Pancreas (tissue), 10 donors: ENCODE results near the gene MIS18BP1. TPM values are rescaled to one million over a fixed set of nuclear protein-coding genes. Genes with fewer than 3 reads are reported as not detected.
A peak's percentile ranks its signal among the peaks of the same experiment; 100 is the strongest.

Experiments
- ATAC-seq, 4 donors: fragments of 200-7000 bp; cut with Tn5 transposase; one replicate each; pipeline versions ENCODE4 v1.8.0 to v1.9.1; 2020; ENCODE audit warnings: mild to moderate bottlenecking in 4 of 4, moderate library complexity in 4 of 4
- DNase-seq, 6 donors: peaks; one replicate each; pipeline ENCODE4 v3.0.0-alpha.2; 2020
- FAIRE-seq: peaks from 2 replicates; lab custom pipeline; 2012; peaks lifted over from hg19 to GRCh38; lab: Jason Lieb, UNC
- H3K27ac ChIP-seq, 4 donors: fragments of 200-600 bp; sonication (generic); 1 replicate in 3 of 4; 2 replicates in 1 of 4; pipeline versions ENCODE4 v1.5.0 to v1.8.0; 2020
- H3K27me3 ChIP-seq, 4 donors: fragments of 200-600 bp; one replicate each; pipeline ENCODE4 v1.8.0; 2021
- H3K36me3 ChIP-seq, 3 donors: fragments of 200-600 bp; sonication (generic) in 1 of 3; one replicate each; pipeline versions ENCODE4 v1.5.0 to v1.8.0; 2020 to 2021
- H3K4me1 ChIP-seq, 3 donors: fragments of 200-600 bp; one replicate each; pipeline ENCODE4 v1.8.0; 2021
- H3K4me3 ChIP-seq, 4 donors: fragments of 200-600 bp; sonication (generic) in 2 of 4; one replicate each; pipeline versions ENCODE4 v1.5.0 to v1.8.0; 2020 to 2021
- H3K9me3 ChIP-seq, 4 donors: fragments of 200-600 bp; one replicate each; pipeline ENCODE4 v1.8.0; 2021
- WGBS, 2 donors: extraction: QIAGEN DNeasy Blood & Tissue Kit; methylation state at CpG; one replicate each; pipeline ENCODE4 v1.1.7; 2013; 5-methylcytosine and 5-hydroxymethylcytosine counted together
- intact Hi-C, 3 donors: fragments of 100-400 bp; cut with DNase I; formaldehyde crosslinking; loops; one replicate each; pipeline versions ENCODE4 v1.11.1 to v1.14.2; 2022
- polyA plus RNA-seq, 2 donors: library from polyadenylated mRNA; stranded (reverse); fragments of 200-250 nt; gene quantifications; one replicate each; pipeline ENCODE4 v1.2.3, GENCODE V29; 2013
- total RNA-seq, 6 donors: library from RNA; stranded (reverse); fragmentation: NEBNext Ultra II Directional in 4 of 6; extraction: Animal tissue kit (Norgen Biotek cat#: 25700) in 4 of 6; gene quantifications; one replicate each; pipeline versions ENCODE4 v1.2.1 to v1.2.4, GENCODE V29; 2021 to 2023
- TF ChIP-seq, protein P1 (sequence below), 4 donors: fragments of 200-600 bp; sonication (generic) in 3 of 4; IDR thresholded peaks; one replicate each; pipeline versions ENCODE4 v1.5.0 to v1.8.0; 2021; ENCODE audit warnings: antibody characterized with exemption in 4 of 4
- donor health status: healthy with polysubstance abuse.
- donor health status: DM: no; HTN: no; CAD: no; lungs with moderate emphysema.
- donor health status: DM: no; HTN: no; CAD: no.
- donor health status: control.
- donor health status: control.
- donor health status: Bipolar disorder and iron deficiency.
- donor health status: DM: yes; HTN: yes; CAD: no.
- donor health status: DM: no; HTN: no; CAD: no.
- donor health status: DM: no; HTN: no; CAD: no.
- donor health status: DM: yes; HTN: yes; CAD: no.

The MIS18BP1 gene
- total and polyA plus RNA-seq, 8 donors: 3.8 to 13.6 (median 7.2) TPM

DNA sequence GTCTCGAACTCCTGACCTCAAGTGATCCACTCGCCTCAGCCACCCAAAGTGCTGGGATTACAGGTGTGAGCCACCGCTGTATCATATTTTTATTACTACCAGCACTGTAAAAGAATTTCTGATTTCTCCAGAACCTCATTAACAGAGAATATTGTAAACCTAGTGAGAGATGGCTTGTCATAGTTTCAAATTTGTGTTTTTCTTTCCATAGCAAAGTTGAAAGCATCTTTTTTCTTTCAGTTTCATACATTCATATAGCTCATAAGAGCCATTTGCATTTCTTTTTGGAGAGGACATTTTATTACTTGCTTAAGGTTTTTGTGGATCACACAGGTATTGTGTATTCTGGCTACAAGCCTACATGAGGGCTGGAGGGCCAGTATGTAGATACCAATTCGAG, 58.0 kb downstream of the MIS18BP1 start:
- no peaks in the 10 kb centered on the region for H3K27me3 ChIP-seq
- no peak for ATAC-seq
- H3K27ac ChIP-seq: no peak overlapping the region
- H3K4me1 ChIP-seq: no peaks in the 10 kb centered on the region
- no peak for FAIRE-seq
- 83 to 86% methylated on average over 4 of the region's 4 CpGs for WGBS, 2 donors
- DNase-seq: no peak
- TF ChIP-seq, protein P1, sequence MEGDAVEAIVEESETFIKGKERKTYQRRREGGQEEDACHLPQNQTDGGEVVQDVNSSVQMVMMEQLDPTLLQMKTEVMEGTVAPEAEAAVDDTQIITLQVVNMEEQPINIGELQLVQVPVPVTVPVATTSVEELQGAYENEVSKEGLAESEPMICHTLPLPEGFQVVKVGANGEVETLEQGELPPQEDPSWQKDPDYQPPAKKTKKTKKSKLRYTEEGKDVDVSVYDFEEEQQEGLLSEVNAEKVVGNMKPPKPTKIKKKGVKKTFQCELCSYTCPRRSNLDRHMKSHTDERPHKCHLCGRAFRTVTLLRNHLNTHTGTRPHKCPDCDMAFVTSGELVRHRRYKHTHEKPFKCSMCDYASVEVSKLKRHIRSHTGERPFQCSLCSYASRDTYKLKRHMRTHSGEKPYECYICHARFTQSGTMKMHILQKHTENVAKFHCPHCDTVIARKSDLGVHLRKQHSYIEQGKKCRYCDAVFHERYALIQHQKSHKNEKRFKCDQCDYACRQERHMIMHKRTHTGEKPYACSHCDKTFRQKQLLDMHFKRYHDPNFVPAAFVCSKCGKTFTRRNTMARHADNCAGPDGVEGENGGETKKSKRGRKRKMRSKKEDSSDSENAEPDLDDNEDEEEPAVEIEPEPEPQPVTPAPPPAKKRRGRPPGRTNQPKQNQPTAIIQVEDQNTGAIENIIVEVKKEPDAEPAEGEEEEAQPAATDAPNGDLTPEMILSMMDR (IDR thresholded peaks at IDR 0.05): no peak
- intact Hi-C loops: no loop called here
- no peaks in the 10 kb centered on the region for H3K36me3 ChIP-seq
- H3K9me3 ChIP-seq: no peaks in the 10 kb centered on the region
- no peak overlapping the region for H3K4me3 ChIP-seq

GRCh38 chr14:45185100-45185814, 67.7 kb downstream of the MIS18BP1 start:
- Histone ChIP-seq H3K27me3 (no peaks in the 10 kb centered on the region), H3K36me3 (no peaks in the 10 kb centered on the region), H3K4me1 (no peaks in the 10 kb centered on the region), H3K9me3 (no peaks in the 10 kb centered on the region), H3K27ac (no peak overlapping the region), H3K4me3 (no peak overlapping the region)
- TF ChIP-seq, protein P1 (IDR thresholded peaks at IDR 0.05): no peak
- intact Hi-C loops: no loop called here
- FAIRE-seq (no peak), ATAC-seq (no peak), DNase-seq (no peak)
- WGBS, 2 donors: 95 to 100% methylated on average over 2 of the region's 2 CpGs

- no peak for ATAC-seq
- no peak for FAIRE-seq
- H3K36me3 ChIP-seq: no peaks in the 10 kb centered on the region
- no peak overlapping the region for H3K4me3 ChIP-seq
- H3K27ac ChIP-seq: no peak overlapping the region
- no peaks in the 10 kb centered on the region for H3K27me3 ChIP-seq
- H3K9me3 ChIP-seq: no peaks in the 10 kb centered on the region
- intact Hi-C loops: no loop called here
- no peak for DNase-seq
- no peaks in the 10 kb centered on the region for H3K4me1 ChIP-seq
- 32 to 33% methylated on average over 3 of the region's 3 CpGs for WGBS, 2 donors
- TF ChIP-seq, protein P1 (IDR thresholded peaks at IDR 0.05): no peak
Observed at GRCh38 chr14:45181806-45182205, 71.2 kb downstream of the MIS18BP1 start.

DNA sequence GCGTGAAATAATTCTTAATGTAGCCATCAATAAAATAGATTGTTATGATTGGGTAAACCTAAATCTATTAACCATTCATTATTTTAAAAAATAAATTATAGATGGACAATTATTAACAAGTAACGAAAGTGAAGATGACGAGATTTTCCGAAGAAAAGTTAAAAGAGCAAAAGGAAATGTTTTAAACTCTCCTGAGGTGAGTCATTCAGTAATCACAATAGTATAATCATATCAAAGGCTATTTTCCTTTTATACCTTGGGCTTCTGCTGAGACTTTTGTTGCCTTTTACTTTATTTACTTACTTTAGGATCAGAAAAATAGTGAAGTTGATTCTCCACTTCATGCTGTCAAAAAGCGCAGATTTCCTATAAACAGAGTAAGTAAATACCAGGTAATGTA, 71.7 kb downstream of the MIS18BP1 start:
- intact Hi-C loops: no loop called here
- 94 to 96% methylated on average over 5 of the region's 5 CpGs for WGBS, 2 donors
- Histone ChIP-seq H3K4me1 (no peaks in the 10 kb centered on the region), H3K4me3 (no peak overlapping the region), H3K36me3 (no peaks in the 10 kb centered on the region), H3K27ac (no peak overlapping the region), H3K27me3 (no peaks in the 10 kb centered on the region), H3K9me3 (no peaks in the 10 kb centered on the region)
- DNase-seq (no peak), FAIRE-seq (peak; percentile 54), ATAC-seq (no peak)
- TF ChIP-seq, protein P1 (IDR thresholded peaks at IDR 0.05): no peak

- no peak for ATAC-seq
- no peaks in the 10 kb centered on the region for H3K27me3 ChIP-seq
- TF ChIP-seq, protein P1 (IDR thresholded peaks at IDR 0.05): no peak
- H3K9me3 ChIP-seq: no peaks in the 10 kb centered on the region
- no peak for DNase-seq
- no peak overlapping the region for H3K27ac ChIP-seq
- intact Hi-C loops: no loop called here
- FAIRE-seq: no peak
- no peaks in the 10 kb centered on the region for H3K36me3 ChIP-seq
- no peaks in the 10 kb centered on the region for H3K4me1 ChIP-seq
- no peak overlapping the region for H3K4me3 ChIP-seq
- WGBS, 2 donors: 88 to 94% methylated on average over 5 of the region's 5 CpGs
Observed at GRCh38 chr14:45177076-45177475, 75.9 kb downstream of the MIS18BP1 start.
